ENCODE results near the gene SLCO3A1.

- TF ChIP-seq EZH2phosphoT487 (IDR thresholded peaks at IDR 0.05; ENCODE audit: borderline replicate concordance) (no peak), CTCF (conservative IDR thresholded peaks at IDR 0.05; ENCODE audit: low read length) (no peak)
Observed at GRCh38 chr15:91961357-91961756, 107.8 kb downstream of the SLCO3A1 start.

Measured in Loucy (cell line).